Measurements from ENCODE around the gene CGB1. TPM values are rescaled to one million over a fixed set of nuclear protein-coding genes. Genes with fewer than 3 reads are reported as not detected.
A peak's percentile ranks its signal among the peaks of the same experiment; 100 is the strongest.
"Not testable (repeated sequence)": the region's sequence is repeated elsewhere in the genome, so short reads cannot be mapped to it uniquely, and the experiment has no call there.

Gene CGB1
- total RNA-seq, 1 donor from 2014 or later, result 13.7 TPM

GRCh38 chr19:49064029-49064629, 27.4 kb upstream of the CGB1 start:
- H3K27me3 ChIP-seq (ENCODE audit: control insufficient read depth, insufficient read depth, low read length), result peaks cover 19% of the 10 kb centered on the region
- H3K4me3 ChIP-seq (ENCODE audit: low read depth, low read length), result peak overlapping the region; percentile 7
- TF ChIP-seq CTCF (IDR thresholded peaks at IDR 0.05; ENCODE audit: insufficient read depth, low read length, poor library complexity, severe bottlenecking), result no peak
- no peaks in the 10 kb centered on the region for H3K36me3 ChIP-seq (ENCODE audit: control insufficient read depth, insufficient read depth, low read length)
- no peak for DNase-seq (ENCODE audit: low read depth)

- Histone ChIP-seq H3K36me3 (ENCODE audit: control insufficient read depth, insufficient read depth, low read length) (no peaks in the 10 kb centered on the region), H3K27me3 (ENCODE audit: control insufficient read depth, insufficient read depth, low read length) (peaks cover 14% of the 10 kb centered on the region), H3K4me3 (ENCODE audit: low read depth, low read length) (no peak overlapping the region)
- no peak for TF ChIP-seq CTCF (IDR thresholded peaks at IDR 0.05; ENCODE audit: insufficient read depth, low read length, poor library complexity, severe bottlenecking)
- DNase-seq (ENCODE audit: low read depth), result no peak
Measured at GRCh38 chr19:49061445-49061844, 24.8 kb upstream of the CGB1 start.

- no peaks in the 10 kb centered on the region for H3K36me3 ChIP-seq (ENCODE audit: control insufficient read depth, insufficient read depth, low read length)
- no peak for DNase-seq (ENCODE audit: low read depth)
- no peak overlapping the region for H3K4me3 ChIP-seq (ENCODE audit: low read depth, low read length)
- H3K27me3 ChIP-seq (ENCODE audit: control insufficient read depth, insufficient read depth, low read length), result peaks cover 10% of the 10 kb centered on the region
- TF ChIP-seq CTCF (IDR thresholded peaks at IDR 0.05; ENCODE audit: insufficient read depth, low read length, poor library complexity, severe bottlenecking), result no peak
Measured at GRCh38 chr19:49061000-49061399, 24.3 kb upstream of the CGB1 start.

- no peaks in the 10 kb centered on the region for H3K27me3 ChIP-seq (ENCODE audit: control insufficient read depth, insufficient read depth, low read length)
- no peak for TF ChIP-seq CTCF (IDR thresholded peaks at IDR 0.05; ENCODE audit: insufficient read depth, low read length, poor library complexity, severe bottlenecking)
- no peaks in the 10 kb centered on the region for H3K36me3 ChIP-seq (ENCODE audit: control insufficient read depth, insufficient read depth, low read length)
- no peak overlapping the region for H3K4me3 ChIP-seq (ENCODE audit: low read depth, low read length)
- no peak for DNase-seq (ENCODE audit: low read depth)
Measured at GRCh38 chr19:49059053-49059452, 22.4 kb upstream of the CGB1 start.

GRCh38 chr19:49058562-49058961, 21.9 kb upstream of the CGB1 start:
- DNase-seq (ENCODE audit: low read depth), result no peak
- H3K36me3 ChIP-seq (ENCODE audit: control insufficient read depth, insufficient read depth, low read length), result no peaks in the 10 kb centered on the region
- no peaks in the 10 kb centered on the region for H3K27me3 ChIP-seq (ENCODE audit: control insufficient read depth, insufficient read depth, low read length)
- TF ChIP-seq CTCF (IDR thresholded peaks at IDR 0.05; ENCODE audit: insufficient read depth, low read length, poor library complexity, severe bottlenecking), result no peak
- no peak overlapping the region for H3K4me3 ChIP-seq (ENCODE audit: low read depth, low read length)

- DNase-seq (ENCODE audit: low read depth), result peak; percentile 25
- H3K27me3 ChIP-seq (ENCODE audit: control insufficient read depth, insufficient read depth, low read length), result no peaks in the 10 kb centered on the region
- peak within 1 kb of the TSS; percentile 60 for H3K4me3 ChIP-seq (ENCODE audit: low read depth, low read length)
- no peak for TF ChIP-seq CTCF (IDR thresholded peaks at IDR 0.05; ENCODE audit: insufficient read depth, low read length, poor library complexity, severe bottlenecking)
- H3K36me3 ChIP-seq (ENCODE audit: control insufficient read depth, insufficient read depth, low read length), result no peaks in the 10 kb centered on the region
Measured at GRCh38 chr19:49057636-49058234, 21.0 kb upstream of the CGB1 start, which contains the start of gene CGB7. Gene CGB7, minus strand, starts transcription at chr19:49057749. Its CDS starts 2,374 bp downstream, at chr19:49055375.

GRCh38 chr19:49056902-49057596, 20.4 kb upstream of the CGB1 start:
- not testable (repeated sequence) for DNase-seq (ENCODE audit: low read depth); H3K36me3 ChIP-seq (ENCODE audit: control insufficient read depth, insufficient read depth, low read length); H3K27me3 ChIP-seq (ENCODE audit: control insufficient read depth, insufficient read depth, low read length)
- peak overlapping the region; percentile 60 for H3K4me3 ChIP-seq (ENCODE audit: low read depth, low read length)
